Measurements from ENCODE around the gene ANGPTL8. TPM values are rescaled to one million over a fixed set of nuclear protein-coding genes. Genes with fewer than 3 reads are reported as not detected.

The ANGPTL8 gene
- total RNA-seq, 6 donors from 2014 or later, result 5.2 TPM; not detected in 5

DNA sequence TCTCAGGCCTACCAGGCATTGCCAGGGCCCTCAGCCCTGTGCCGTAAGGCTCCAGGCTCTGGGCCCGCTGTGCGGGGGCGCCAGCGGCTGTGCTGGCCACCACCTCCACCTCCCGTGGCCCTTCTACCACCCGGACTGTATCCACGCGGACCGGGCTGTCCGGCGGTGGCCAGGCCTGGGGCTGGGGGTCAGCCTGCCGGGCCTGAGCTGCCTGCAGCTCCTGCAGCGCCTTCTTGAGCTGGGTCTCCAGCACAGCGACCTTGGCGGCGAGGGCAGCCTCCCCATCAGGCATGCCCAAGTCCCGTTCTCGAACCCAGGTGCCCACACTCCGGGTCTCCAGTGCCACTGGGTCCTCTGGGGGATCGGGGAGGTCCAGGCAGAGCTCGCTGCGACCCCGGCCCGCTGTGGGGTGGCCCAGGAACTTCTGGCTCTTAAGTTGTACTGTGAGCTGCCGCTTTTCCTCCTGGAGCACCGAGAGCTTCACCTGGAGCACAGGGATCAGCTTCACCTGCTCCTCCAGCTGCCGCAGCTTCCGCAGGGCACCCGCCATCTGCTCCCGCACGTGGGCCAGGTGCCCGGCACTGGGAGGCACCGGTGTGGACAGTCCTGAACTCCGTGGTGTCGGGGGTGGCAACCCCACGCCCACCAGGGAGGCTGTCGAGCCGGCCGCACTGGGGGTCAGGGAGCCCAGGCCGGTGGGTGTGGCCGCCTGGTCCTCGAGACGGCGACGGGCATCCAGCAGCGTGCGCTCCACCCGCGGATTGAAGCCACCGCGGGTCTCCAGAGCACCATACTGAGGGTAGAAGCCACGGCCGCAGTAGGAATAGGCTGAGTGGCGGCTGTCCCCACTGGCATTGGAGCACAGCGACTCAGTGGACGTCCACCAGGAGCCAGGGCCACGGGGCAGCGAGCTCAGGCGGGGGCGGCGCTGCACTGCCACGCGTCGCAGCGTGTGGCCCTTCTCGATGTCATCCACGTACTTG is 46.2 kb upstream of the ANGPTL8 start:
- Histone ChIP-seq H3K36me3 (peaks cover 8 to 45% (median 19%) of the 10 kb centered on the region in 4 donors), H3K27me3 (no peaks in the 10 kb centered on the region), H3K4me1 (peaks cover 75 to 88% (median 80%) of the 10 kb centered on the region in 4 donors), H3K27ac (peak overlapping the region; percentile 16 to 92 (median 78)), H3K9me3 (no peaks in the 10 kb centered on the region), H3K4me3 (peak overlapping the region in 1 of 4 donors; percentile 84)
- TF ChIP-seq POLR2A (IDR thresholded peaks at IDR 0.05) (no peak), EP300 (IDR thresholded peaks at IDR 0.05) (no peak), POLR2AphosphoS5 (IDR thresholded peaks at IDR 0.05) (no peak)
- TF ChIP-seq, protein P1, sequence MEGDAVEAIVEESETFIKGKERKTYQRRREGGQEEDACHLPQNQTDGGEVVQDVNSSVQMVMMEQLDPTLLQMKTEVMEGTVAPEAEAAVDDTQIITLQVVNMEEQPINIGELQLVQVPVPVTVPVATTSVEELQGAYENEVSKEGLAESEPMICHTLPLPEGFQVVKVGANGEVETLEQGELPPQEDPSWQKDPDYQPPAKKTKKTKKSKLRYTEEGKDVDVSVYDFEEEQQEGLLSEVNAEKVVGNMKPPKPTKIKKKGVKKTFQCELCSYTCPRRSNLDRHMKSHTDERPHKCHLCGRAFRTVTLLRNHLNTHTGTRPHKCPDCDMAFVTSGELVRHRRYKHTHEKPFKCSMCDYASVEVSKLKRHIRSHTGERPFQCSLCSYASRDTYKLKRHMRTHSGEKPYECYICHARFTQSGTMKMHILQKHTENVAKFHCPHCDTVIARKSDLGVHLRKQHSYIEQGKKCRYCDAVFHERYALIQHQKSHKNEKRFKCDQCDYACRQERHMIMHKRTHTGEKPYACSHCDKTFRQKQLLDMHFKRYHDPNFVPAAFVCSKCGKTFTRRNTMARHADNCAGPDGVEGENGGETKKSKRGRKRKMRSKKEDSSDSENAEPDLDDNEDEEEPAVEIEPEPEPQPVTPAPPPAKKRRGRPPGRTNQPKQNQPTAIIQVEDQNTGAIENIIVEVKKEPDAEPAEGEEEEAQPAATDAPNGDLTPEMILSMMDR (IDR thresholded peaks at IDR 0.05), result no peak
- ATAC-seq (ENCODE audit: low FRiP score in 2 of 2) (no peak), DNase-seq (peak in 1 of 2 donors; percentile 84)
- WGBS, 2 donors, result 95 to 97% methylated on average over 18 to 53 of the region's 68 CpGs

DNA sequence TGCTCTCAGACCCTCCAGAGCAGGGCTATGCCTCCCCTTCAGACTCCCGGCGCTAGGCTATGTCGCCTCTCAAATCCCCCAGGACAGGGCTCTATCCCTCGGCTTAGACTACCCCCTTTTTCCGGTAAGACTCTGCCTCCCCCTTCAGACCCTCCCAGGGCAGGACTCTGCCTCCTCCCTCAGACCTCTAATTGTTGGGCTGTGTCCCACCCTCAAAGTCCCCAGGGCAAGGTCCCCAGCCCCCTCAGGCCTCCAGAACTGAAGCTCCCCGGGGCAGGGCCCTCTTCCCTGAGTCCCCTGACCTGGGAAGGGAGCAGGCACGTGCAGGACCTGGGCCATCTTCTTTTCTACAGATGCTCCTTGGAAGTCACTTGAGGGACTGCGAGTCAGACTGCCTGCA is 45.2 kb upstream of the ANGPTL8 start:
- H3K36me3 ChIP-seq, result peaks cover 8 to 44% (median 19%) of the 10 kb centered on the region in 4 donors
- peak overlapping the region in 3 of 4 donors; percentile 66 to 84 (median 73) for H3K4me3 ChIP-seq
- peak overlapping the region; percentile 16 to 92 (median 78) for H3K27ac ChIP-seq
- DNase-seq, result no peak
- peaks cover 76 to 88% (median 79%) of the 10 kb centered on the region in 4 donors for H3K4me1 ChIP-seq
- H3K27me3 ChIP-seq, result no peaks in the 10 kb centered on the region
- WGBS, 2 donors, result 82 to 100% methylated on average over 5 to 8 of the region's 8 CpGs
- no peaks in the 10 kb centered on the region for H3K9me3 ChIP-seq
- no peak for ATAC-seq (ENCODE audit: low FRiP score in 2 of 2)
- TF ChIP-seq POLR2A (IDR thresholded peaks at IDR 0.05) (no peak), EP300 (IDR thresholded peaks at IDR 0.05) (no peak), POLR2AphosphoS5 (IDR thresholded peaks at IDR 0.05) (no peak)
- TF ChIP-seq, protein P1 (IDR thresholded peaks at IDR 0.05), result no peak

DNA sequence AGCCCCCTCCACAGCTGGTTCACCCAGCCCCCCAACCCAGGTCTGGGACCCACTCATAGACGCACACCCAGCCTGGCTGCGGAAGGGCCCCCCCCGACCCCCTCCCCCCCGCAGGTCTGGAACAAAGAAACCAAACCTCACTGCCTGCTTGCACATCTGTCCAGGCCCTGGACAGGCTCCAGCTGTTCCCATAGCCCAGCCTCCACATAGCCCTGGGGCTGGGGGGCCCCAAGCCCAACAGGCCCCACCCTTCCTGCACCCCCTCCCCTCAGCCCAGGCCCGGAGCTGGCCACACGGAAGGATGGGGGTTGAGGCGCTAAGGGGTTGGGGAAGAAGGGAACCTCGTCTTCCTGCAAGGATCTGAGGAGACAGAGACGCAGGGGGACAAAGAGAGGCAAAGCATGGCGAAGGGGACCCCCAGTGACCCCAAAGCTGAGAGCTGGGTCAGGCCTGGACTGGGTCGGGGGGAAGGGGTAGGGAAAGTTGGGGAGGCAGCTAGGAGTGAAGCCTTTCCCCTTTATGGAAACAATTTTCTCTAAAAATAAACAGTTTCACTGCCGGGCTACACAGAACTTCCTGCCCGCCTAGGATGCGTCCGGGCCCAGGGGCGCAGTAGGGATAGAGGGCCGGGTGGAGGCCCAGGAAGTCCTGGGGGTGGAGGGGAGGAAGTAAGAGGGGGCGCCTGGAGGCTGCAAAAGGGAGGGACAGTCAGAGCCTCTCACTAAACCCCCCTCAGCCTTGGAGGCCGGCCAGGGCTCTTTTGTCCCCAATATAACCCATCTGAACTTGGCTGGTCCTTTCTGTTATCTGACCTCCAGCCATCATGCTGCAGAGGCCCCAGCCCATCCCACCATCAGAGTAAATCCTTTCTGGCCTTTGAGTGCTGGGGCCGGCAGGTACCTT is 44.5 kb upstream of the ANGPTL8 start:
- Histone ChIP-seq H3K27me3 (no peaks in the 10 kb centered on the region), H3K36me3 (peaks cover 8 to 52% (median 19%) of the 10 kb centered on the region in 4 donors), H3K27ac (peak overlapping the region; percentile 16 to 92 (median 78)), H3K9me3 (no peaks in the 10 kb centered on the region), H3K4me3 (peak overlapping the region in 3 of 4 donors; percentile 66 to 84 (median 73)), H3K4me1 (peaks cover 72 to 82% (median 73%) of the 10 kb centered on the region in 4 donors)
- no peak for TF ChIP-seq POLR2AphosphoS5 (IDR thresholded peaks at IDR 0.05)
- no peak for TF ChIP-seq POLR2A (IDR thresholded peaks at IDR 0.05)
- TF ChIP-seq EP300 (IDR thresholded peaks at IDR 0.05), result no peak
- TF ChIP-seq, protein P1 (IDR thresholded peaks at IDR 0.05), result no peak
- WGBS, 2 donors, result 14 to 21% methylated on average over 13 to 19 of the region's 20 CpGs
- DNase-seq (no peak), ATAC-seq (ENCODE audit: low FRiP score in 2 of 2) (no peak)

DNA sequence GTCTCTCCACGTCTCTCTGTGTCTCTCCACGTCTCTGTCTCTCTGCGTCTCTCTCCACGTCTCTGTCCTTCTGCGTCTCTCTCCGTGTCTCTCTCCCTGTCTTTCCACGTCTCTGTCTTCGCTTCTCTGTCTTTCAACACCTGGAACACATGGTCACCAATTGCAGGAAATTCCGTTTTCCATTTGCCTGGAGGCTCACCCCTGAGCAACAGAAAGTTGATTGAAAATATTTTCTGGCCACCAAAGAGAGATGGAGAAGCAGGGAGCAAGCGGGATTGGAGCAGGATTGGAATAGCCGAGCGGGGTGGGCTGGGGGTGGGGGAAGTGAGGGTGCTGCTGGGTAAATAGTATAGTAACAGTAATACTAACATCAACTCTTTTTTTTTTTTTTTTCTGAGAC is 43.7 kb upstream of the ANGPTL8 start:
- Histone ChIP-seq H3K4me1 (peaks cover 64 to 74% (median 66%) of the 10 kb centered on the region in 4 donors), H3K9me3 (no peaks in the 10 kb centered on the region), H3K4me3 (peak overlapping the region in 3 of 4 donors; percentile 66 to 84 (median 73)), H3K27me3 (no peaks in the 10 kb centered on the region), H3K36me3 (peaks cover 8 to 56% (median 23%) of the 10 kb centered on the region in 4 donors), H3K27ac (peak overlapping the region in 3 of 4 donors; percentile 74 to 92 (median 81))
- TF ChIP-seq, protein P1 (IDR thresholded peaks at IDR 0.05), result no peak
- DNase-seq (no peak), ATAC-seq (ENCODE audit: low FRiP score in 2 of 2) (no peak)
- WGBS, 2 donors, result 62 to 73% methylated on average over 12 of the region's 12 CpGs
